GM23248 (cell line): ENCODE data around the gene ATL3.

ENCODE experiments used
- EZH2 ChIP-seq: fragments of 200-600 bp; sonication (generic); IDR thresholded peaks from 2 replicates; pipeline ENCODE4 v1.6.1; 2018; ENCODE audit warnings: antibody characterized with exemption, mild to moderate bottlenecking; ENCODE audit not compliant: insufficient read depth, poor library complexity, severe bottlenecking
- EZH2phosphoT487 ChIP-seq: fragments of 200-600 bp; sonication (generic); IDR thresholded peaks from 2 replicates; pipeline ENCODE4 v1.6.1; 2018; ENCODE audit warnings: antibody characterized with exemption, moderate library complexity, mild to moderate bottlenecking, low read depth; ENCODE audit not compliant: insufficient read depth

GRCh38 chr11:63622323-63622722, 48.9 kb downstream of the ATL3 start:
- TF ChIP-seq EZH2phosphoT487 (no peak), EZH2 (no peak)
